ENCODE data around the gene UBB. TPM values are rescaled to one million over a fixed set of nuclear protein-coding genes. Genes with fewer than 3 reads are reported as not detected.

Gene UBB
- total RNA-seq, 1 experiment from 2014 or later = 1,609 TPM

DNA sequence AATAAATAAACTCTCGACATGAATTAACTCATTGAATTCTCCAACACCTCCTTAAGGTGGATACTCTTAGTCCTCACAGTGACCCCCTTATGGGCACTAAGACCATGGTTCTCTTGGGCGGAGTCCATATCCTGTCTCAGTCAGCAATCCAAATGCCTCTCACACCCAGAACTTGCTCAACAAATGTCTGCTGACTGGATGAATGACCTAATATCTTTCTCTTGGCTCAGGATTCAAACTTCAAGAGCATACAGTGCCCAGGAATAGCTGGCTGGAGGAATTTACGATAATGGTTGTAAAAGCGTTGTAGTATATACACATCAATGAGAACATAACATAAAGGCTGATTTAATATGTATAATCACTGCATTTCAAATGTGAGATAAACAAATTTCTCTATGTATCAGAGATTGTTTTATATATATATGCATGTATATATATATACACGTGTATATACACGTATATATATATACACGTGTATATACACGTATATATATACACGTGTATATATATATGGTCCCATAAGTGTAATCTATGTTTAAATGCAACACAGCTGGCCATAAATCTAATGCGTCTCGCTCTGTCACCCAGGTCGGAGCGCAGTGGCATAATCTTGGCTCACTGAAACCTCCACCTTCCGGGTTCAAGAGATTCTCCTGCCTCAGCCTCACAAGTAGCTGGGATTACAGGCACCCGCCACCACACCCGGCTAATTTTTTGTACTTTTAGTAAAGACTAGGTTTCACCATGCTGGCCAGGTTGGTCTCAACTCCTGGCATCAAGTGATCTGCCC is 6.5 kb upstream of the UBB start:
- no peak overlapping the region for H2BK15ac ChIP-seq (ENCODE audit: low read depth, low read length)
- no peak overlapping the region for H3K27ac Mint-ChIP-seq
- H3K79me1 ChIP-seq (ENCODE audit: insufficient read depth, low read depth, low read length, poor library complexity, severe bottlenecking) = no peaks in the 10 kb centered on the region

More for the DNA sequence above, 6.5 kb upstream of the UBB start:
- H3K79me2 ChIP-seq (ENCODE audit: insufficient read depth, low read length) = no peaks in the 10 kb centered on the region
- H4K91ac ChIP-seq (ENCODE audit: insufficient read length, low read depth, low read length) = no peak overlapping the region
- no peaks in the 10 kb centered on the region for H3K36me3 Mint-ChIP-seq (ENCODE audit: insufficient read depth in 1 of 3, low read depth in 3 of 3)
- no peak overlapping the region for H2BK12ac ChIP-seq (ENCODE audit: insufficient read length, low read depth, low read length)
- no CpG with 5 or more reads among the region's 16 CpGs for WGBS (ENCODE audit: extremely low coverage, insufficient read length, low lambda C conversion rate)
- no peaks in the 10 kb centered on the region for H3K27me3 ChIP-seq (ENCODE audit: insufficient read depth, low read length)
- H3K9me3 ChIP-seq (ENCODE audit: control insufficient read depth, low read depth, low read length) = no peaks in the 10 kb centered on the region
- no peak overlapping the region for H3K4me3 Mint-ChIP-seq
- no peak overlapping the region for H2AFZ ChIP-seq (ENCODE audit: low read length)
- no peak overlapping the region for H3K56ac ChIP-seq (ENCODE audit: insufficient read length, low read depth, low read length)
- H2AK5ac ChIP-seq (ENCODE audit: insufficient read length, low read length) = no peak overlapping the region
- no peak overlapping the region for H2BK20ac ChIP-seq (ENCODE audit: low read depth, low read length, poor library complexity, severe bottlenecking)
- no peaks in the 10 kb centered on the region for H3K9me3 Mint-ChIP-seq
- 0 out of 2 replicates have a peak, but pooled peaks cover 3% of the 10 kb centered on the region for H3K4me1 ChIP-seq (ENCODE audit: insufficient read depth, low read length)
- no peak overlapping the region for H3K18ac ChIP-seq (ENCODE audit: insufficient read length, low read depth, low read length)
- H2BK120ac ChIP-seq (ENCODE audit: low read depth, low read length, poor library complexity, severe bottlenecking) = no peak overlapping the region
- DNase-seq = no peak
- no peak overlapping the region for H2BK5ac ChIP-seq (ENCODE audit: insufficient read length, low read length)
- no peaks in the 10 kb centered on the region for H4K20me1 ChIP-seq (ENCODE audit: control insufficient read depth, insufficient read depth, insufficient read length)
- no peak overlapping the region for H3K27ac ChIP-seq (ENCODE audit: insufficient read length, low read depth, low read length)
- no peaks in the 10 kb centered on the region for H3K23me2 ChIP-seq (ENCODE audit: insufficient read length, low read depth, low read length, poor library complexity, severe bottlenecking)
- no peak overlapping the region for H3T11ph ChIP-seq (ENCODE audit: low read length)
- TF ChIP-seq, protein P1, sequence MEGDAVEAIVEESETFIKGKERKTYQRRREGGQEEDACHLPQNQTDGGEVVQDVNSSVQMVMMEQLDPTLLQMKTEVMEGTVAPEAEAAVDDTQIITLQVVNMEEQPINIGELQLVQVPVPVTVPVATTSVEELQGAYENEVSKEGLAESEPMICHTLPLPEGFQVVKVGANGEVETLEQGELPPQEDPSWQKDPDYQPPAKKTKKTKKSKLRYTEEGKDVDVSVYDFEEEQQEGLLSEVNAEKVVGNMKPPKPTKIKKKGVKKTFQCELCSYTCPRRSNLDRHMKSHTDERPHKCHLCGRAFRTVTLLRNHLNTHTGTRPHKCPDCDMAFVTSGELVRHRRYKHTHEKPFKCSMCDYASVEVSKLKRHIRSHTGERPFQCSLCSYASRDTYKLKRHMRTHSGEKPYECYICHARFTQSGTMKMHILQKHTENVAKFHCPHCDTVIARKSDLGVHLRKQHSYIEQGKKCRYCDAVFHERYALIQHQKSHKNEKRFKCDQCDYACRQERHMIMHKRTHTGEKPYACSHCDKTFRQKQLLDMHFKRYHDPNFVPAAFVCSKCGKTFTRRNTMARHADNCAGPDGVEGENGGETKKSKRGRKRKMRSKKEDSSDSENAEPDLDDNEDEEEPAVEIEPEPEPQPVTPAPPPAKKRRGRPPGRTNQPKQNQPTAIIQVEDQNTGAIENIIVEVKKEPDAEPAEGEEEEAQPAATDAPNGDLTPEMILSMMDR (conservative IDR thresholded peaks at IDR 0.05) = no peak
- no peak overlapping the region for H3K14ac ChIP-seq (ENCODE audit: insufficient read depth, low read length)
- H3K27me3 Mint-ChIP-seq (ENCODE audit: low read depth) = no peaks in the 10 kb centered on the region
- H3K9ac ChIP-seq (ENCODE audit: extremely low read depth, insufficient read length, low read length) = no peak overlapping the region
- no peak overlapping the region for H3K4me2 ChIP-seq (ENCODE audit: insufficient read depth, insufficient read length, low read length)
- H4K5ac ChIP-seq (ENCODE audit: insufficient read length, low read depth, low read length) = no peak overlapping the region
- H4K8ac ChIP-seq (replicated peaks; ENCODE audit: insufficient read length, low read depth, low read length) = no peak overlapping the region
- no peak overlapping the region for H3K4ac ChIP-seq (ENCODE audit: low read depth, low read length)
- no peak overlapping the region for H3K23ac ChIP-seq (ENCODE audit: insufficient read length, low read depth, low read length)
- H3K4me1 Mint-ChIP-seq = peaks cover 0 to 6% of the 10 kb centered on the region in 2 experiments; a peak in 3 of 4 replicates
